HG03064 (cell line): ENCODE results near the gene SNX25.
"Not testable (repeated sequence)": the region's sequence is repeated elsewhere in the genome, so short reads cannot be mapped to it uniquely, and the experiment has no call there.

Experiments used
- ATAC-seq: cut with Tn5 transposase; IDR thresholded peaks from one replicate; pipeline ENCODE4 v1.9.1; 2021; ENCODE audit warnings: low read depth; ENCODE audit not compliant: unreplicated experiment

SNX25 gene

GRCh38 chr4:185257694-185258093 lies 48.3 kb downstream of the SNX25 start:
- ATAC-seq: no peak

GRCh38 chr4:185258741-185259140 lies 49.3 kb downstream of the SNX25 start:
- not testable (repeated sequence) for ATAC-seq

GRCh38 chr4:185259719-185260118 lies 50.3 kb downstream of the SNX25 start:
- no peak for ATAC-seq

- no peak for ATAC-seq
Measured at GRCh38 chr4:185261946-185262345, 52.5 kb downstream of the SNX25 start.

GRCh38 chr4:185263419-185263818 lies 54.0 kb downstream of the SNX25 start:
- peak; percentile 54 for ATAC-seq

GRCh38 chr4:185265942-185266341 lies 56.5 kb downstream of the SNX25 start:
- peak; percentile 88 for ATAC-seq

- ATAC-seq: no peak
Measured at GRCh38 chr4:185269286-185269685, 59.9 kb downstream of the SNX25 start.

- no peak for ATAC-seq
Measured at GRCh38 chr4:185270037-185270436, 60.6 kb downstream of the SNX25 start.

GRCh38 chr4:185270885-185271284 lies 61.5 kb downstream of the SNX25 start:
- ATAC-seq: no peak

GRCh38 chr4:185272245-185272644 lies 62.8 kb downstream of the SNX25 start:
- no peak for ATAC-seq

GRCh38 chr4:185275501-185275900 lies 66.1 kb downstream of the SNX25 start:
- no peak for ATAC-seq

- no peak for ATAC-seq
Measured at GRCh38 chr4:185276036-185276435, 66.6 kb downstream of the SNX25 start.

- no peak for ATAC-seq
Measured at GRCh38 chr4:185278716-185279115, 69.3 kb downstream of the SNX25 start.

GRCh38 chr4:185280608-185281007 lies 71.2 kb downstream of the SNX25 start:
- ATAC-seq: no peak

- no peak for ATAC-seq
Measured at GRCh38 chr4:185282968-185283367, 73.6 kb downstream of the SNX25 start.

GRCh38 chr4:185283723-185284122 lies 74.3 kb downstream of the SNX25 start:
- ATAC-seq: no peak

- ATAC-seq: no peak
Measured at GRCh38 chr4:185285632-185286393, 76.4 kb downstream of the SNX25 start.

- no peak for ATAC-seq
Measured at GRCh38 chr4:185286571-185286970, 77.2 kb downstream of the SNX25 start.

GRCh38 chr4:185287031-185287430 lies 77.6 kb downstream of the SNX25 start:
- no peak for ATAC-seq

GRCh38 chr4:185290018-185290607 lies 80.7 kb downstream of the SNX25 start:
- no peak for ATAC-seq

GRCh38 chr4:185290656-185291055 lies 81.3 kb downstream of the SNX25 start:
- ATAC-seq: no peak

GRCh38 chr4:185293202-185293601 lies 83.8 kb downstream of the SNX25 start:
- no peak for ATAC-seq
